NCI-H2081 treated with DMSO at 0.1 percent for 48 hours (cell line): ENCODE results near the gene STK39.

Experiments used
- DNase-seq: peaks from one replicate; lab custom pipeline; 2025; lab: John Stamatoyannopoulos, UW

Gene STK39

GRCh38 chr2:167916756-167917155 is 330.6 kb downstream of the STK39 start:
- no peak for DNase-seq

- DNase-seq, result no peak
These were observed 332.4 kb downstream of the STK39 start for GRCh38 chr2:167914969-167915368.

DNA sequence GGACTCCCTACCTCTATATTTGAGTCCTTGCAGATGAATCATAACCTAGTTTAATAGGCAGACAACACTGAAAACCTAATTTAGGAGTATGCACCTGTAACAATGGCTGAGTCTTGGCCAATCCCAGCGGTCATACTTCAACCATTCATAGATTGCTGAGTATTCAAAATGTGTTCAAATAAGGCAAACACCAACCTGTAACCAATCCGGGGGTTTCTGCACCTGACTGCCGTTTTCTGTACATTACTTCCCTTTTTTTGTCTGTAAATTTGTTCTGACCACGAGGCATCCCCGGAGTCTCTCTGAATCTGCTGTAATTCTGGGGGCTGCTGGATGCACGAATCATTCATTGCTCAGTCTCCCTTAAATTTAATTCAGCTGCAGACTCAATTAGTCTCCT is 338.6 kb downstream of the STK39 start:
- no peak for DNase-seq

DNA sequence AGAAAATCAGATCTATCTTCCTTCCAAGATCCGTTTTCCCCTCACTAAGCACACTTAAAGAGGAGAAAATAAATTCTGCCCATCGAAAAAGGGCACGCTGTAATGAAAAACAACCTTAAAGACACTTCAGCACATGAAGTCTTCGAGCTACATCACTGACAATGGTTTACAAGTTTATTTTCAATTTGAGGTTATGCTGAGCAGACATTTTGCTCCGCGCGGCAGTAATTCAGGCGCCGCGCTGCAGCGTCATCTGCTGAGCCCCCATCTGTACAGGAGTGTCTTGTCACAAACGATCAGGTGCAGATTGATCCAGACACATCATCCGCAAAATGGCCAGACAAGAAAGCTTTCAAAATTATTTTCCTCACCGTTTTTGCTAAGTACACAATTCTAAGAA is 341.7 kb downstream of the STK39 start:
- no peak for DNase-seq
